ENCODE data around the gene FIBP.
A peak's percentile ranks its signal among the peaks of the same experiment; 100 is the strongest.

The FIBP gene

DNA sequence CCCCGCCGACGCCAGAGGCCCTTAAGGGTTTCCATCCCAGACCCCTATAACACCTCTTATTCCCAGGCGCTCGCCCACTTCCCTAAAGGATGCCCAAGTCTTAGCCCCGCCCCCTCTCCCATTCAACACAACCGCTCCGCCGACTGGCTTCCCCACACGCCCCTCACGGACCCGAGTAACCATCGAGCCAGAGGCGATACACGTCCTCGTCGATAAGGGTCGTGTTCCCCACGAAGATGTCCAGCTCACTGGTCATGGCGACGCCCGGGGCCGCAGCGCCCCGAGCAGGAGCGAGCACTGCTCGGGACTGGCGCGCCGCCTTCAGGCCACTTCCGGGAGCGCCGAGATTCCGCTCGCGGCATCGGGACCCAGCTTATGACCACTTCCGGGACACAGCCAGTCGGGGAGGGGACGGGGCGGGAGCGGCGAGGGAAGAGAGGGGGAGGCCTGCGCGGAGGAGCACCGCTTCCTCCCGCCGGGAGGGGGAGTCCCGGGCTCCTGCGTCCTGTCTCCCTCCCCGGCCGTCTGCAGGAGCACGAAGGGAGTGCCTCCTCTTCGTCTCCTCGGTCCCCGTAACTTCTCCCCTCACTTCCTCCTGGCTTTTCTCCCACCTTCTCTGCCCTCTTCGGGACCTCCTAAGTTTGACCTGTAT, at the start of gene FIBP:
FIBP (minus strand) TSS at position 309 of the 652 bp plus-strand sequence; CDS start at position 256, 53 bp downstream.
- peak; percentile 96 for DNase-seq (ENCODE audit: low read depth)

DNA sequence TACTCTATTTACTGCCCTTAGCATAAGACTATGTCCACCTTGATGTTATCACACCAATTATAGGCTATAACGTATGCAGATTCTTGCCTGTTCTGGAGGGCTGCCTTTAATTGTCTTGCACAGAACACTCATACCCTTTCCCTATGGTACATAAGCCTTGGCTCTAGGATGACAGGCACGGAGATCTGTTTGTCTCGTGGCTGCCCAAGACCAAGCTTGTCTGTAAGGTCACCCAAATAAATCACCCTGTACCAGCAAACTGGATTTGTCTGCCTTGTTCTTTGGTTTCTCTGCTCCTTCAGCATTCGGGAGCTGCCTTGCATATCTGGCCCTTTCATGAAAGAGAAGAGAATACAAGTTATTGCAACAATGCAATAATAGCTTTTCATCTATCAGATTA, 49.5 kb upstream of the FIBP start:
- no peak for DNase-seq (ENCODE audit: low read depth)

DNA sequence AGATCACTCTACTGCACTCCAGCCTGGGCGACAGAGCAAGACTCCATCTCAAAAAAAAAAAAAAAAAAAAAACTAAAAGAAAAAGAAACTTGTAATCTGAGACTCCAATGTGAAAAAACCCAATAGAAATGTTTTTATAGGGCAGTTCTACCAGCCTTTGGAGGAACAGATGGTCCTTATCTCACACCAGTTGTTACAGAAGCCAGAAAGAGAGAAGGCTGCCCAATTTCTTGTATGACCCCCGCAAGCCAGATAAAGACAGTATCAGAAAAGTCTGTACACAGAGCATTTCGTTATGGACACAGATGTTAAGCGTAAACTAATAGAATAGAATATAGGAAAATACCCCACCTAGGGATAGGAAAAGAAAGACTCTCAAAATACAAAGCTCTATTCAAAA, 45.7 kb upstream of the FIBP start:
- no peak for DNase-seq (ENCODE audit: low read depth)

DNA sequence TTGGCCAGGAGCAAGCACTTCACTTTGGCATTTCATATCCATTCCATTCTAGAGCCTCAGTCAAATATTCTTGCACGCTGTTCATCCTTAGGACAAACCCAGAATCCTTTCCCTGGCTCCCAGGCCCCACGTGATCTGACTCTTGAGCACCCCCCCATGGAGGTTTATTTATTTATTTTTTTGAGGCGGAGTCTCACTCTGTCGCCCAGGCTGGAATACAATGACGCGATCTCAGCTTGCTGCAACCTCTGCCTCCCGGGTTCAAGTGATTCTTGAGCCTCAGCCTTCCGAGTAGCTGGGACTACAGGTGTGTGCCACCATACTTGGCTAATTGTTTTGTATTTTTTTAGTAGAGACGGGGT, 44.3 kb upstream of the FIBP start:
- DNase-seq (ENCODE audit: low read depth) = no peak

DNA sequence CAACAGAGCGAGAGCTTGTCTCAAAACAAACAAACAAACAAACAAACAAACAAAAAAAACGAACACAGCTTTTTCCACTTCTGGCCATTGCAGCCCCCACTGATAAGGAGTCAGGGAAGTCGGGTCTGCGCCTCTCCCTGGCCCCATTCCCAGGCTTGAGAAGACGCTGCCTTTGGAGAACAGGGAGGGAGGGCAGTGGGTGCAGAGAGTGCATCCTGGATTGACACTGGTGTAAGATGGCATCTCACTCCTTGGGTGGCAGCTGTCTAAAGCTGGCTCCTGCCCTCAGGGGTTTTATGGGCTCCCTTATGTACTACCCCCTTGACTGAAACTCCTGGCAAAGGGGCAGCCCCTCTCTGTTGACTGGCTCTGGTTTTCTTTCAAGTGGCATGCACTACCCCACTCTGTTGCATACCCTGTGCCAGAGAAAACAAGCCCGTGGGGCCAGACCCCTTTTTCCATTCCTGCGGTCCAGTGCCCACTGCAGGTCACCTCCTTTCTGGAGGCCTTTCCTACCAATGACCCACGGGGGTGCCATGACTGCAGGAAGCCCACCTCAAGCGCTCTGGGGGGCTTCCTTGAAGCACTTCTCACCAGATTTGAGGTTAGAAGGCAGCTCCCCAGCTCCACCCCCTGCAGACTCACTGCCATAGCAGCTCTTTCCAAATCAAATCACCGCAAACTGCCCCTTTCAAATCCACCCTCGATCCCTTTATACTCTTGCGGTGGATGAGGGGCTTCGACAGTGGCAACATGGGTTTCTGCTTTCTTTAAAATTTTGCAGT, 43.7 kb upstream of the FIBP start:
- DNase-seq (ENCODE audit: low read depth) = no peak

DNA sequence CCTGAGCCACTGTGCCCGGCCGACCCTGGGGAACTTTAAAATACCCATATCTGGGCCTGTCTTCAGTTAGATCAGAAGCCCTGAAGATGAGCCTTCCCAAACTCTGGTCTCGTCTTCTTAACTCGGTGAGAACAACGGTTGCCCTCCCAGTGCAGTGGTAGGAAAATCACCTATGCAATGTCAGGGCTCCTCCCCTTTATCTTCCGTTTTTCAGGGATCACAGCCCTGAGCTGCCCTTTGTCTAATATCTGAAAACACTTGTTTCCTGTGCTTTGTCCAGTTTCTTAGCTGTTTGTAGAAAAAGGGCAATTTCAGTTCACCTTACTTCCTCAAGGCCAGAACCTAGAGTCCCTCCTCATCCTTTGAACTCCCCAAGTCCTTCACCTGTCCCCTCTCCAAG, 40.4 kb upstream of the FIBP start:
- DNase-seq (ENCODE audit: low read depth) = no peak

DNA sequence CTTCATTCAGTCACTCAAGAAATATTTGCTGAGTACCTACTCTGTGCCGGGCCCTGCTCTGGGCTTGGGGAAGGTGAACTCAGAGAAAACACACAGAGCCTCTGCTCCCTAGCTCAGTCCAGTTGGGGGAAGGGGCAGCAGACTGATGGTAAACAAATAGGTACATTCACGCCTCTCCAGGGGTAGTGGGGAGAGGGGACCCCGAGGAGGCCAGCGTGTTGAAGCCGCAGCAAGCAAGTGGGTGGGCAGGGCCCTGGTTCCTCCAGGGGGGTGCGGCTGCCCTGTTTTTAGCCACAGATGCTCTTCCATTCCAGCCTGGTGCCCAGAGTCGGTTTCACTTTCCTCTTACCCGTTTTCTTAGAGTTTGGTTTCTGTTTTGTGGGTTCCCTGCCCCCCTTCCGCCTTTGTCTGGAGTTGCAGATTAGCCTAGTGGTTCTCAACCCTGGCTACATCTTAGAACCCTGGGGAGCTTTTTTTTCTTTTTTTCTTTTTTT, 39.7 kb upstream of the FIBP start:
- peak; percentile 55 for DNase-seq (ENCODE audit: low read depth)

DNA sequence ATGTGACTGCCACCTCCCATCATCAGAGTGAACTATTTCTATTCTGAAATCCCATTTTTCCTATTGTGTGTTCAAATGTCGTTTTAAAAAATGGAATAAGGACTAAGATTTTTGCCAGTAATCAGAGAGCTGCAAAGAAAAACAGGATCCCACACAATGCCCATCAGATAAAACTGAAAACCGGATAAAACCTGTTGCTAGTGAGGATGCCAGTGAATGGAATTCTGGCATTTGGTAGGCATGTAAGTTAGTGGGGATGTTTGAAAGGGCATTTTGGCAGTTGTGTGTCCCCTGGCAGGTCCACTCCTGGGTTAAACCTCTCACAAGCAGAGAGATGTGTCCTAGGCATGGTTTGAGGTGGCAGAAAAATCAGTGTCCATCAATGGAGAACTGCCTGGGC, 37.1 kb upstream of the FIBP start:
- no peak for DNase-seq (ENCODE audit: low read depth)

DNA sequence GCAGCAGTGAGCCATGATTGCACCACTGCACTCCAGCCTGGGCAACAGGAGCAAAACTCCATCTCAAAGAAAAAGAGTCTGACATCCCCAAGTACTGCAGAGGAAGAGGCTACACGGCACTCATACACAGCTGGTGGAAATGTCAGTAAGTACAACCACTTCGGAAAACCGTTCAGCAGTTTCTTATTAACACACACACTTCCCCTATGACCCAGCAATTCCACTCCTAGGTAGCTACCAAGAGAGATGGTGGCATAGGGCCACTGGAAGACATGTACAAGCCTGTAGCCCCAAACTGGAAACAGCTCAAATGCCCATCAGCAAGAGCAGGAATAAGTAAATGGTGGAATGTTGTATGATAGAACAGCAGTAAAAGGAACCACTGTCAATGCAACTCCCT, 34.3 kb upstream of the FIBP start:
- no peak for DNase-seq (ENCODE audit: low read depth)

DNA sequence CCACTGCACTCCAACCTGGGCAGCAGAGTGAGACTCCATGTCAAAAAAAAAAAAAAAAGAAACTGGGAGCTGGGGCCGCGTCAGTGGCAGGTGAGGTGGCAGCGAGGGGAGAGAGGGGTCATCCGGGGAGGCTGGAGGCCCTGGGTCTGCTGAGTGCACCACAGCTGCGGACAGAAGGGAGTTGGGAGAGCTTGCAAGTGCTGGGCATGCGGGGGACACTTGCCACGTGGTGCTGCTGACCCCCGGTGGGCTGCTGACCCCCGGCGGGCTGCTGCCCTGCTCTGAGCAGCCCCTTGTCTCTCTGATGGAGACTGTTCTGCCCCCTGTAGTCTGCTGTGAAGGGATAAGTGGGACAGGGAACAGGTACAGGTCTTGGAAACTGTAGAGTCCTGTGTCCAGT, 33.6 kb upstream of the FIBP start:
- DNase-seq (ENCODE audit: low read depth) = no peak

DNA sequence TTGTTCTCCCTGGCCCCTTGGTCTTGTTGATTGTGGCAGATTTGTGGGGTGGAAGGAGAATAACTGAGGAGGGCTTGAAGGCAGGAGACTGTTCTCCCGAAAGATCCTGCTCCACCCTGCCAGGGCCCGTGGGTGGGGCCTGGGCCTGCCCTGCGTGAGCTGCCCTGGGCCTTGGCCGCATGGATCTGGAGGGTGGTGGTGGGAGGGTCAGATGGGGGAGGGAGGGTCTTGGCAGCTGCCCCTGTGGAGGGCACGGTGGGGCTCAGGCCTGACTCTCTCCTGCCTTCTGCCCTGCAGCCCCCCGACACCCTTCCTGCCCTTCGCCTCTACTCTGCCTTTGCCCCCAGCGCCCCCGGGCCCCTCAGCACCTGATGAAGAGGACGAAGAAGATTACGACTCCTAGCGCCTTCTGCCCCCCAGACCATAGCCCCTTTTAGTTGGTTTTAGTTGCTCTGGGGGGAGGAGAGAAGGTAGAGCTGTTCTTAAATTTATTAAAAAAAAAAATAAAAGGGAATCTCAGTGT, 32.8 kb upstream of the FIBP start:
- no peak for DNase-seq (ENCODE audit: low read depth)

DNA sequence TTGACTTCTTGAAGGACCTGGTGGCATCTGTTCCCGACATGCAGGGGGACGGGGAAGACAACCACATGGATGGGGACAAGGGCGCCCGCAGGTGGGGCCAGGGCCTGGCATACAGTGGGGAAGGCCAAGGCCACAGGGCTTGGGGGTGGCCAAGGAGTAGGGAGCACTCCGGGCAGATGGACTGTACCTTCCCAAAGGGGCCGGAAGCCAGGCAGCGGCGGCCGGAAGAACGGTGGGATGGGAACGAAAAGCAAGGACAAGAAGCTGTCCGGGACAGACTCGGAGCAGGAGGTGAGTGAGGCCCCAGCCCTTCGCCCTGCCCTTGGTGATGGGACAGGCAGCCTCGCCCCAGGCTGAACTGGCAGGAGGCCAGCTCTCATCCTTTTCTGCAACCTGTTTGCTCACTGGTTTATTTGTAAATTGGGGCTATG, 32.1 kb upstream of the FIBP start:
- no peak for DNase-seq (ENCODE audit: low read depth)

DNA sequence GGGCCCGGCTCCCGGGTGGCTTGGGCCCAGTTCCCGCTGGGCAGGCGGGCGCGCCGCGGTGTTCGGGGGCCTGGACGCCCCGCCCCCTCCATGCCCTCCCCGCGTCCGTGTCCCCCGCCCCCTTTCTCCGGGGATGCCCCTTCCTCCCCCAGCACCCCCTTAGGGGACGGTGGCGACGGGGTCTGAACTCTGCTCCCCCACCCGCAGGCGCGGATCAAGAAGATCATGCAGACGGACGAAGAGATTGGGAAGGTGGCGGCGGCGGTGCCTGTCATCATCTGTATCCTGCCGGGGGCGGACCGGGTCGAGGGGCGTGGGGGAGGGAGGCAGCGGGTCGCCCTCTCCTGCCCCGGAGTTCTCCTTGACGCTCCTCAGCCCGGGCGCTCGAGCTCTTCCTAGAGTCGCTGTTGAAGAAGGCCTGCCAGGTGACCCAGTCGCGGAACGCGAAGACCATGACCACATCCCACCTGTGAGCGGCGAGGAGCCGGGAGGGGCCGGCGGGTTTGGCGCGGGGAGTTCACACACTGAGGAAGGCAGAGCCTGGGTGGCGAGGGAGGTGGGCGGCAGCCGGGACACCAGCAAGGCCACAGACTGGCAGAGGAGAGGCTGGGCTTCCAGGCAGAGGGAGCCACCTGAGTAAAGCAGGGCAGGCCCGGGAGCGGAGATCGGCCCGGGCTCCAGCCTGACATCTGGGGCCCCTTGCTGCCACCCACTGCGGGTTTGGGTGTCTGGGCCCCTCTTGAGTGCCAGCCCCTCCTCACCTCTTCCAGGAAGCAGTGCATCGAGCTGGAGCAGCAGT, 31.5 kb upstream of the FIBP start:
- peak; percentile 64 for DNase-seq (ENCODE audit: low read depth)

DNA sequence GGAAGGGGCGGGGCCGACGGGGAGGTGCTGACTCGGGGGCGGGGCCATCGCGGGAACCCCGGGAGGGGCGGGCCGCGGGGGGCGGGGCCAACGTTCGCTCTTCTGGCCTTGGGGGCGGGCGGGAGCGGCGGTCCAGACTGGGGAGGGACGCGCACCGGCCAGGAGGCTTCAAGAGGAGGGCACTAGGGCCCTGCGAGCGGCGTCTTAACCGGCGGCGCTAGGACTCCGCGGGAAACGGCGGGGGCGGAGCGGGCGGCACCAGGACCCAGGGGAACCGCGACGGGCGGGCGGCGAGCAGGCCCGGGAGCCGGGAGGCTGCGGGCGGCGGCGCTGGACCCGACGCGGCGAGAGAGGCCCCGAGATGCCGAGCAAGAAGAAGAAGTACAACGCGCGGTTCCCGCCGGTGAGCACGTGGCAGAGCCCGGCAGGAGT, 30.9 kb upstream of the FIBP start, which contains the start of gene DRAP1:
DRAP1 (plus strand) TSS at position 286 of the 432 bp plus-strand sequence; CDS start at position 362, 76 bp downstream.
- DNase-seq (ENCODE audit: low read depth) = peak; percentile 99

DNA sequence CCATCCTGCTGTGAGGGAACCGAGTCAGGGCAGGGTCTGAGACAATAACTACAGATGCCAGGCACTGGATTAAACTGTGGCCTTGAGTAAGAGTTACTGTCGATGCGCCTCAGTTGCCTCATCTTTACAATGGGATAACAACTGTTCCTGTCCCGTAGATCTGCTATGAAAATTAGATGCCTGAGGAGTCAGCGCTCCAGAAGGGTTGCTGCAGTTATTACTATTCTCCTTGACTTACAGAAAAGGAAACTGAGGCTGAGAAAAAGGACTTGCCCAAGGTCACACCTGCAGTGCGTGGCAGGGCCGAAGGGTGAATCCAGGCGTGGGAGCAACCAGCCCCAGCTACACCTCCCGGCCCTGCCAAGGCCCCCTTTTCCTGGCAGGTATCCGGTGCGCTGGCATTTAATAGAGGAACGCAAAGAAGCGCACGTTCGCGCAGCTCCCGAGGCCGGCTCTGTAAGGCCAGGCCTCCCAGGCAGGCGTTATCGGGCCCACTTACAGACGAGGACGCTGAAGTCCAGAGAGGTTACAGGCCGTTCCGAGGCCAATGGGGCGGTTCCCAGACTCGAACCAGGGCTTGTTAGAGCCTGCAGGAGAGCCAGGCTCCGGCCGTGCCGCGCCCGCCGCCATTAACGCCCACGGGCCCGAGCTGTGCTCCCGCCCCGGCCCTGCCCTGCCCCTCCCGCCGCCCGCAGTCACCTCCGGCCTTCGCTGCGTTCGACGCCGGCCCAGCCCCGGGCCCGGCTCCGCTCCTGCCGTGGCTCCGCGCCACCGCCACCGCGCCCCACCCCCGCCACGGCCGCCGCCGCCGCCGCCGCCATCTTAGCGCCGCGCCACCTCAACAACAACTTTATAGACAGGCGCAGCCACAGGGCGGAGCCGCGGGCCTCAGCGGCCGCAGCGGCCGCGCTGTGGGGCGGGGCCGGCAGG, 30.2 kb upstream of the FIBP start, which contains the start of gene C11orf68:
C11orf68 (minus strand) TSS at position 852 of the 930 bp plus-strand sequence; CDS start at position 821, 31 bp downstream.
- DNase-seq (ENCODE audit: low read depth) = no peak

DNA sequence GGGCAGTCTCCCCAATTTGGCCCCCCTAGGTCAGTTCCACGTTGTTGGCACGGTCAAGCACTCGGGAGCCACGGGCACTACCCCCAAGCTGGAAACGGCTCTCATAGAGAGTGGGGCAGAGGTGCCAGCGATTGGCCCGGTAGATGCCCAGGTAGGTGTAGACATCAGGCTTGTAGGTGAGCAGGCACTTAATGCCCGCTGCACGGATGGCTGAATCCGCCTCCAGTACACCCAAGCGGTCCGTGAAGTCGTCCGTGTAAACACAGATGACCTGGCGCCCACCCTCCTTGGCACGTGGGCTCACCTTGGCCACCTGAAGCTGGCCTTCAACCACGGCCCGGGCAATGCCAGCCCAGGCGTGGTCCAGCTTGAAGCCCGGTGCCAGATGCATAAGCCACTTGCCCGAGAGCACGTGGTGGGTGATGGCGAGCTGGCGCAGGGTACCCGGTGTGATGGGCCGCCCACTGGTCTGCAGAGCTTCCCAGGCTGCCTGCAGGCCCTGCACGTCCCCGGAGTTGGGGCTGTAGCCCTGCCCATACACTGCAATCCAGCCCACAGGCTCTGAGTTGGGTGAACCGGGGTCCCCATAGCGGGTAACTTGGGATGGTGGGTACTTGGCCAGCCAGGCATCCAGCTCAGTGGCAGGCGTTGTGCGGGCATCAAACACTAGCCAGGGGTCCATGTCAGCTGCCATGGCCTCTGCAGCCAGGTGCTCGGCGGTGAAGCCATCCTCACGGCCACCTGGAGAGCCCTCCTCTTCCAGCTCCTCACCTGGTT, 29.4 kb upstream of the FIBP start:
- no peak for DNase-seq (ENCODE audit: low read depth)

DNA sequence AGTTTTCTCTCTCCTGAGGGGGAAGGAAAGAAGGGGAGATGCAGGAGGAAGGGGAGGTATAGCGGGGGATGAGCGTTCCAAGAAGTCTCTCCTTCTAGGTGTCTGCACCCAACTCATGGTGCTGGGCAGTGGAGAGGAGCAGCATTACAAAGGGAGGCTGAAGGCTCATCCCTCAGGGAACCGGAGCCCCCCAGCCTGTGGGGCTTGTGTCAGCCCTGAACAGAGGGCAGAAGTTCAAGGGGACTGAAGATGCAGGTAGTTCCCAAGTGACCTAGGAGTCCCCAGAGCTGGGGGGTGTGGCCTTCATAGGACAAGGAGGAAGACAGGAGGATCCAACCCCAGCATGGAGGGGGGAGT, 28.8 kb upstream of the FIBP start:
- DNase-seq (ENCODE audit: low read depth) = no peak

DNA sequence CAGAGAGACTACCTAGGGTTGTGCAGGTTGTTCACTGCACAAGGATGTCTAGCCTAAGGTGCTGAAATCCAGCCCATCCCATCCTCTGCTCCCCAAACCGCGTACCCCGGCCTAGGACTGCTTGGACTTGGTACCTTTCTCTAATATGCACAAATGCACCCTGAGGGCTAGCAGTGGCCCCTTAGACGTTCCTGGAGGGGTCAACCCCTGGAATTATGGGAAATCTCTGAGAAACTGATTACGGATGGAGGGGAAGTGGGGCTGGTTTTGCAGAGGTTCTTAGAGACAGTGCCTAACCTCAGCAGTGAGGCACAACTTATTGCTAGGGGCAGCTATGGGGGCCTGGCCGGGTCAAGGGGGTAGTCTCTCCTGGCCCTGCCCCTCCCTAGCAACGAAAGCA, 28.1 kb upstream of the FIBP start:
- no peak for DNase-seq (ENCODE audit: low read depth)

DNA sequence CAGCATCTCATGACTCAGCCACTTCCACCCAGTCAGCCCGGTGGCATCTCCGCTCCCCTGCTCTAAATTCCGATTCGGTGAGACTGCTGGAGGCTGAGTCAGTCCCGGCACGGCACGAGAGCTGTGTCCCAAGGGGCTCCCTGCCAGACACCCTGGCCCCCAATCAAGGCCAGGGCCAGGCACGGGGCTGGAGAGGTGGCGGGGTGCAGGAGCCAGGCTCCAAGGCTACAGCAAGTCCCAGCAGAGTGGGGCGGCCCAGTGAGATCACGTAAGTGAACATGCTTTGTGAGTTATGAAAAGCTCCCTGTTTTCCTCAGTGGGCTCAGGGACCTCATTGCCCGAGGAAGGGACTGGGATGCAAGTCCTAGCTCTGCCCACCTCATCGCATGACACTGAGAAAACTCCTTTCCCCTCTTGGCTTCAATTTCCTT, 27.6 kb upstream of the FIBP start:
- no peak for DNase-seq (ENCODE audit: low read depth)

DNA sequence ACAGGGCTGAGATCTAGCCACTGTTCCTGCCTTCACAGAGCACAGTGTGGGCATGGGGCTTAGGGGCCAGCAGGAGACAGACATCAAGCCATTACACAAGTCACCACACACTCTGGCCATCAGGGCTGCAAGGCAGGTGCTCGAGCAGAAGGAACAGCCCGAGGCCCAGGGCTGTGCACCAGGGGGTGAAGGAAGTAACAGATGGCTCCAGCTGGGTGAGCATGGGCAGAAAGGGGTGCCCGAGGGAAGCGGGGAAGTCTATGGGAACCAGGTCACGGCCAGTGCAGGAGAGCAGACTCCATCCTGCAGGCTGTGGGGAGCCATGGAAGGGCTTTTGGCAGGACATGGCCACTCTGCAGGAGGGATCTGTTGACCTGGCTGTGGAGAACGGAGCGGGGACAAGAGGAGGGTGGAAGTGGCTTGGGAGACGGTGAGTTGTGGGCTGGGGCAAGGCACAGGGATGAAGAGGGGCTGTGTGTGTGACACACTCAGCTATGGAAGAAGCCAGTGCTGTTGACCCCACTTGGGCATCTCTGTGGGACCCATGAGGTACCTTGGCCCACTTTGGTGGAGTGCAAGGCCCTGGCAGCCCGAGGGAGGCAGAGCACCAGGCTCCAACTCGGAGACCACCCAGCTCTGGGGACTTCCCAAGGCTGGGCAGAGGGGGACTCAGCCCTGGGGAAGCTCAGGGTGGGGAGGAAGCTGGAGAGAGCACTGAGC, 27.0 kb upstream of the FIBP start:
- DNase-seq (ENCODE audit: low read depth) = no peak
